ENCODE results near the gene GNAZ.

The GNAZ gene

DNA sequence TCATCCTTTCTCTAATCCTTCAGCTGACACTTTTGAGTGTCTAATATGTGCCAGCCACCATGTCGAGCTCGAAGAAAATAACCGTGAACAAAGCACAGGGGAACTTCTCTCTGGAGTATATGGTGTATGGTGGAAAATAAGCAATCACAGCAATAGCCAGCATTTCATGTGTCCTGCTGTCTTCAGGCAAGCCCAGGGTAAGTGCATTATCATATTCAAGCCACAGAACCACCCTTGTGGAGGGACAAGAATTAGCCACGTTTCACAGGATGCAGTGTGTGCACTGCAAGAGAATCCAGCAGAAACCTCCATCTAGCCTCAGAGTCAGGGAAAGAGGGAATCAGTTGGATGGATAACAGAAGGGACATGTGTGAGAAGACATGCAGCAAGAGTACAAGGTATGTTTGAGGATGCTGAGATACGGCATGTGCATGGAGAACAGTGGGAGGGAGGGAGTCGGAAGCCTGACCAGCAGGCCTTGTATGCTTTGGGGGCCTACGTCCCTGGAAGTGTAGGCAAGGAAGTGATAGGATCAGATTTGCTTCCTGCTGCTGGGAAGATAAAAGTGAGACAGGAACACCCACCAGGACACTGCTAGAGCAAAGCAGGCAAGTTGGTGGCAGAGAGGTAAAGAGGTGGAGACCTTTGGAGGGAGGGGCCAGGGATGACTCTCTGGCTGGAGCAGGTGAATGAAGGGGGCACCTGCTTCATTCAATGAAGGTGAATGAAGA lies 14.7 kb upstream of the GNAZ start:
- TF ChIP-seq, protein P1, sequence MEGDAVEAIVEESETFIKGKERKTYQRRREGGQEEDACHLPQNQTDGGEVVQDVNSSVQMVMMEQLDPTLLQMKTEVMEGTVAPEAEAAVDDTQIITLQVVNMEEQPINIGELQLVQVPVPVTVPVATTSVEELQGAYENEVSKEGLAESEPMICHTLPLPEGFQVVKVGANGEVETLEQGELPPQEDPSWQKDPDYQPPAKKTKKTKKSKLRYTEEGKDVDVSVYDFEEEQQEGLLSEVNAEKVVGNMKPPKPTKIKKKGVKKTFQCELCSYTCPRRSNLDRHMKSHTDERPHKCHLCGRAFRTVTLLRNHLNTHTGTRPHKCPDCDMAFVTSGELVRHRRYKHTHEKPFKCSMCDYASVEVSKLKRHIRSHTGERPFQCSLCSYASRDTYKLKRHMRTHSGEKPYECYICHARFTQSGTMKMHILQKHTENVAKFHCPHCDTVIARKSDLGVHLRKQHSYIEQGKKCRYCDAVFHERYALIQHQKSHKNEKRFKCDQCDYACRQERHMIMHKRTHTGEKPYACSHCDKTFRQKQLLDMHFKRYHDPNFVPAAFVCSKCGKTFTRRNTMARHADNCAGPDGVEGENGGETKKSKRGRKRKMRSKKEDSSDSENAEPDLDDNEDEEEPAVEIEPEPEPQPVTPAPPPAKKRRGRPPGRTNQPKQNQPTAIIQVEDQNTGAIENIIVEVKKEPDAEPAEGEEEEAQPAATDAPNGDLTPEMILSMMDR (IDR thresholded peaks at IDR 0.05; ENCODE audit: insufficient read depth, low read depth, low read length, missing control alignments): no peak
- H3K4me3 ChIP-seq (ENCODE audit: low read depth, low read length): no peak overlapping the region
- DNase-seq (ENCODE audit: low read depth): no peak

DNA sequence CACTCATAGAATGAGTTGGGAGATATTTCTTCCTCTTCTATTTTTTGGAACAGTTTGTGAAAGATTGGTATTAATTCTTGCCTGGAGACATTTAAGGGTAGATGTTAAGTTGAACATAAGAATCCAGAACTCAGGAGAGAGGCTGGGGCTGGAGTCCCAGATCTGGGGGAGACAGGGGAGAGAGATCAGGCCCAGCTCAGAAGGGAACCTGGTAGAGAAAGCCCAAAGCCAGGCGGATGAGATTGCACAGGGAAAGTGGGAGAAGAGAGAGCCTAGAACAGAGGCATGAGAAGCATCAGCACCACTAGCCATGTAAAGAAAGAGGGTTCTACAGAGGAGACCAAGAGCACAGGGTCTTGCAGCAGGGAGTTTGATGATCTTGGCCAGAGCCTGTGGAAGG lies 13.0 kb upstream of the GNAZ start:
- H3K4me3 ChIP-seq (ENCODE audit: low read depth, low read length): no peak overlapping the region
- TF ChIP-seq, protein P1 (IDR thresholded peaks at IDR 0.05; ENCODE audit: insufficient read depth, low read depth, low read length, missing control alignments): no peak
- no peak for DNase-seq (ENCODE audit: low read depth)

GRCh38 chr22:23058063-23058462 lies 12.3 kb upstream of the GNAZ start:
- TF ChIP-seq, protein P1 (IDR thresholded peaks at IDR 0.05; ENCODE audit: insufficient read depth, low read depth, low read length, missing control alignments): no peak
- H3K4me3 ChIP-seq (ENCODE audit: low read depth, low read length): no peak overlapping the region
- no peak for DNase-seq (ENCODE audit: low read depth)

DNA sequence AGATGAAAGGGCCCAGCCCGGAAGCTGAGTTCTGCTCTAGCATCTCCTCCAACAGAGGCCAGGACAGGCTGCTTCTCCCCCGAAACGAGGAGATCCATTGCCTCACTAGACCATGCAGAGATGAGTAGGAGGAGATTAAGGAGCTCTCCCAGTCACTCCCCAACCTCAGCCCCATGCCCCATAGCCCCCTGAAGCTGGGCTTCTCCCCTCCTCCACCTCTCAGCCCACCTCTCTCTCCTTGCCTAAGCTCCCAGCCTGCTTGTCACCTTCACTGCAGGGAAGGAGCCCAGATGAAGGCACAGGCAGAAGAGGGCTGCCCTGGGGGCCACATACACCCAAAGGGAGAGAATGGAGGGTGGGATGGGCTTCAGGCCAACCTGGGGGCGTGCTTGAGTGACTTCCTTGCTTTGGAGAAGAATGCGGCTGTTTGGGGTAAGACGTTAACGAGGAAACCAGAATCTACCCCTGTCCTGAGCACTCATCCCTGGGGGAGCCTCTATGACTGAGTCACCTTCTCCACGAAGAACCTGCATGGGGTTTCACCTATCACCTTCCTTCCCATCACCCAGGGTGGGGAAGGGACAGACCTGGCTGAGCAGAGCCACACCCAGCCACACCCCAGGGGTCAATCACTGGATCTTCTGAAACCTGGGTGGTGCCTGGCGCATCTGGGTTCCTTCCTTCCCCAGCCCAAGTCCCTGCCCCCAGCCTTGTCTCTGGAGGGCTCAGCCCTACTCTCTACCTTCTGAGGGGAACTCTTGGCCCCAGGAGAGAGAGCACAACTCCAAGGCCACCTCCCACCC lies 11.6 kb upstream of the GNAZ start:
- no peak for DNase-seq (ENCODE audit: low read depth)
- no peak overlapping the region for H3K4me3 ChIP-seq (ENCODE audit: low read depth, low read length)
- TF ChIP-seq, protein P1 (IDR thresholded peaks at IDR 0.05; ENCODE audit: insufficient read depth, low read depth, low read length, missing control alignments): no peak

DNA sequence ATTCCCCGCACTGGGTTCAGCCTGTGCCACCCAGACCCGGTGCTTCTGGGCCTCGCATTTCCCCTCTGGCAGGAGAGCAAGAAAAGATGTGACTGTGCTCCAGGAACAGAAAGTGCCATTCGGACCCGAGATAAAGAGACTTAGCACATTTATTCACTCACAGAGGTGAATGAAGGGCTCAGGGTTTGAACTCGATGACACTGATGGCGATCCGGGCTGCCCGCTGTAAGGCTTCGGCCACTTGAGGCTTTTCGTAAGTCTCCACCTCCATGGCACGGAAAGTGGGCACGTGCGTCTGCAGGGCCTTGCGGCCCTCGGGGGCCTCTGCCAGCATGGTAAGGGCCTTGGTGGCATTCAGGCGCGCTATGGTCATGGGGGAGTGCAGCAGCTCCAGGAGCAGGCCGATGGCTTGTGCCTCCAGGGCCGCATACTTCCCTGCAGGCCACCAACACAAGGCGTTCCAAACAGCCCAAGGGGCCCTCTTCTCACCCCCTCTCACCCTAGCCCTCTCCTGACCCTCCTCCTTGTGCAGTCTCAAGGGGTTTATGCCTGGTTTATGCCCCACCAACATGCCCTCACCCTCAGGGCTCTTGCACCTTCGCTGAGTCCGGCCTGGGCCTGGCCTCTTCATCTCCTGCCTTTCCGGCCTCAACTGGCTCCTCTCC lies 10.9 kb upstream of the GNAZ start:
- no peak overlapping the region for H3K4me3 ChIP-seq (ENCODE audit: low read depth, low read length)
- TF ChIP-seq, protein P1 (IDR thresholded peaks at IDR 0.05; ENCODE audit: insufficient read depth, low read depth, low read length, missing control alignments): no peak
- DNase-seq (ENCODE audit: low read depth): no peak

DNA sequence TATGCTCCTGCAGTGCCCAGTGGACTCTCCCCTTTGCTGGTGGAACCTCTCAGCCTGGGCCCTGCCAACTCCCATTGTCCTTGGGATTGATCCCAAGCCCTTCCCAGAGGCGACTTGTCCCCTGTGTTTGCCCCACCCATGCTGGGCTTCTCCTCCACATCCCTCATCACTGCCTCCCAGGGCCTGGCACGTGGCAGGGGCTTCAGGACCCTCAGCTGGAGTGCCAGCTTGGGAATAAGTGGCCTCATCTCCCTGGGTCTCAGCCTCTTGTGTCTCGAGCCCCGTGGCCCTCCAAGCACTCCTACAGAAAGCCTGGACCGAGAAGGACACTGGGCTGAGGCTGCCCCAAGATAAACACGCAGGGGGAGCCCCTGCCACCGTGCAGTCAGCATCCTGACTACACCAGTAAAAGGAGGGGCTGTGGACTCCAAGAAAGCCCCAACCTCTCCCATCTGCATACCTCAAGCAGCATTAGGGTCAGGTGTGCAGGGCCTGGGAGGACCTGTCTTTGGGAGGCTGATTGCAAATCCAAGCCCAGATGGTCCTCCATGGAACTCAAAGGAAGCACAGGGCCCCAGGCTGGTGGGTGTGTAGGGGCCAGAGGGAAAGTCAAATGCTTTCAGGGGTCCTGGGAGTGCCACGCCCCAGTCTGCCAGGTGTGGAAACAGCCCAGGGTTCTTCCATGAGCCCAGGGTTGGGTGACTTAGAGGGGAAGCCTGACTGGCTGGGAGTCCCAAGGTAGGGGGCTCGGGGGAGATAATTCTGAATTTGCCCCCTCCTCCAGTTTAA lies 9.5 kb upstream of the GNAZ start:
- no peak overlapping the region for H3K4me3 ChIP-seq (ENCODE audit: low read depth, low read length)
- no peak for DNase-seq (ENCODE audit: low read depth)
- TF ChIP-seq, protein P1 (IDR thresholded peaks at IDR 0.05; ENCODE audit: insufficient read depth, low read depth, low read length, missing control alignments): no peak

Data from GM12865 (cell line).